Measurements from ENCODE around the gene DUS1L.
"Not testable (repeated sequence)": the region's sequence is repeated elsewhere in the genome, so short reads cannot be mapped to it uniquely, and the experiment has no call there.

Gene DUS1L

GRCh38 chr17:82045936-82046484, 19.6 kb downstream of the DUS1L start:
- no peak for TF ChIP-seq CTCF (conservative IDR thresholded peaks at IDR 0.05)
- no peak overlapping the region for H3K27ac ChIP-seq

DNA sequence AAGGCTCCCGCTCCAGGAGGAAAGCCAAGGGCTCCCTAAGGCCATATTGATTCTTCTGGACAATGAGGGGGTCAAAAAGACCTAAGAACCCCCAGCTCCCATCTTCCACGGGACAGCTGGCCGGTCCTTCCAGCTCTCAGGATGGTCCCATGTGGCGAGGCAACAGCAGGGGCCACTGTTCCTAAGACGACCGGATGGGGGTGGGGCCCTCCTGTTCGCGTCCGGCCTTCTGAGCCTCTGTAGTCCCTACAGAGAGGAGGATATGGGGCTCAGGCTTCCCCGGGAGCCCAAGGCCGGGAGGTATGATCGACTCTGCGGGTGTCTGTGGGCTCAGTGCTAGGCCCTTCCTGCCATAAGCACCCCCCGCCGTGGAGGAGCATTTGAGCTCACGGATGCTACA, 22.1 kb downstream of the DUS1L start:
- TF ChIP-seq CTCF (conservative IDR thresholded peaks at IDR 0.05) = no peak
- no peak overlapping the region for H3K27ac ChIP-seq

GRCh38 chr17:82042649-82043048, 23.0 kb downstream of the DUS1L start:
- H3K27ac ChIP-seq = no peak overlapping the region
- TF ChIP-seq CTCF (conservative IDR thresholded peaks at IDR 0.05) = no peak

DNA sequence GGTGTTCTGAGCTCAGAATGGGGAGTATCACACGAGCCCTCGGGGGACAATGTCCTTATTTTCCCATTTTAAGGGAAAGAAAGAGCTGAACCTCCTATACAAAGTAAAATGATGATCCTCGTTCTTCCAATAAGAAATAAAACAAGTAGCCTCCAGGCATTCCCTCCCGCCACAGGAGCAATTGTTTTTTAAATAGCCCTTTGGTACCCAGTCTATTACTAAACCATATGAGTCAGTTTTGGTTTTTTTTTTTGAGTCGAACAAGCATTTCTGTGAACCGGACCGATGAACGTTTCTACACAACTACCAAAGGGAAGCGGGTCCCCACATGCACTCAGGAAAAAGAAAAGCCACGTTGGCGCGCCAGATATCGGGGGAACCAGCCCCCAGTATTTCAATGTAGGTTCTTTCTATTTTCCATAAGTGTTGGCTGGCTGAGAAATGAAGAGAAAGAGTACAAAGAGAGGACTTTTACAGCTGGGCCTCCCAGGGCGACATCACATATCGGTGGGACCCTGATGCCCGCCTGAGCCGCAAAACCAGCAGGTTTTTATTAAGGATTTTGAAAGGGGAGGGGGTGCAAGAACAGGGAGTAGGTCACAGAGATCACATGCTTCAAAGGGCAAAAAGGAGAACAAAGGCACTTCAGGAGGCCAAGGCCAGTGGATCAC, 24.3 kb downstream of the DUS1L start:
- no peak overlapping the region for H3K27ac ChIP-seq
- TF ChIP-seq CTCF (conservative IDR thresholded peaks at IDR 0.05) = no peak

DNA sequence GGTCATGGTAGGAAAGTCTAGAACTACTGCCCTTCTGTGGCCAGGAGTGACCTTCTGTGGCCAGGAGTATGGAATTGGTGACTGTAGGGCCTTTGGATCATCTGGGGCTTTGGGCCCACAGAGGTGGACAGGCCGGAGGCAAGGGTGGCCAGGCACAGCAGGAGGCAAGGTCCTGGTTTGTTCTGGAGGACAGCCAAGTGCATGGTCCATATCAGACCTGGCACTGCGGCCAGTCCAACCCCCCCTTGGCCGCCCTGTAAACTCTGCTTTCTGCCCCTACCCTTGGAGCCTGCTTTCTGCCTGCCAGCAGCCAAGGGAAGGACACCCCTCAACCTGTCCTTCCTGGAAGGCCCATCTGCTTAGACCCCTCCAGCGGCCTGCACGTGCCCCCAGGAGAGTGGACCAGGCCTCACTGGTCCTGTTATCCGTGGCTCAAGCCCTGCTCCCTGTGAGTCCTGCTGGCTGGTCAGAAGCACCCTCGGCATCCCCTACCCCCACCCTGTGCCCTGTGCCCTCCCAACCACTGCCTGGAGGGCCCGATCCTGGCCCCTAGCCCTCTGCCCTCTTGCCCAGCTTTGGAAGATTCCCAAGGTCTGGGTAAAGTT, 25.8 kb downstream of the DUS1L start:
- no peak overlapping the region for H3K27ac ChIP-seq
- no peak for TF ChIP-seq CTCF (conservative IDR thresholded peaks at IDR 0.05)

GRCh38 chr17:82038796-82039409, 26.7 kb downstream of the DUS1L start:
- not testable (repeated sequence) for H3K27ac ChIP-seq

DNA sequence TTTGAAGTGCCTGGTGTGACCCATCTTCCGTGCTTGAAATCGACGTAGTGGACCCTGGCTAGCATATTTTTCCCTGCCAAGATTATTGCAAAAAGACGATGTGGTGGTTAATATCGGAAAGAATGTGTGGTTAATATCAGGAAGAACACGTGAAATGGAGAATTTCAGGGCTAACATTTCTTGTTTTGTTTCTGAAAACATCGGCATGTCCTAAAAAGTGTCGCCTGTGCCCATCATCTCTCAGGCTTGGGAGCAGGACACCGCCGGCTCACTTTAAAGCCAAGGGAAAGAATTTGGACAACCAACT, 27.8 kb downstream of the DUS1L start:
- peak overlapping the region; percentile 91 for H3K27ac ChIP-seq
- TF ChIP-seq CTCF (conservative IDR thresholded peaks at IDR 0.05) = no peak

All from VCaP (cell line).